Prostate gland (tissue), 2 donors: Measurements from ENCODE around the gene PIP5K1C.

Experiments
- CTCF ChIP-seq, 4 experiments: fragments of 200-600 bp in 2 of 4; fragments of 450-650 bp in 2 of 4; sonication (generic) in 2 of 4; IDR thresholded peaks; 1 replicate in 3 of 4; 2 replicates in 1 of 4; pipeline ENCODE4 v1.5.1; 2016 to 2019; ENCODE audit warnings: antibody characterized with exemption in 4 of 4, mild to moderate bottlenecking in 2 of 4, moderate library complexity in 2 of 4
- POLR2A ChIP-seq: fragments of 450-650 bp; IDR thresholded peaks from one replicate; pipeline ENCODE4 v1.6.1; 2016; ENCODE audit warnings: antibody characterized with exemption, mild to moderate bottlenecking
- POLR2AphosphoS5 ChIP-seq: sonication (generic); formaldehyde crosslinking; IDR thresholded peaks from one replicate; pipeline ENCODE4 v1.6.1; 2017; ENCODE audit warnings: antibody characterized with exemption

GRCh38 chr19:3716147-3716668 is 15.9 kb upstream of the PIP5K1C start:
- TF ChIP-seq CTCF (IDR thresholded peaks at IDR 0.05) (no peak), POLR2AphosphoS5 (no peak), POLR2A (no peak)
